Astrocyte of the cerebellum (primary cell): ENCODE measurements around the gene ZNF730.
"Not testable (repeated sequence)": the region's sequence is repeated elsewhere in the genome, so short reads cannot be mapped to it uniquely, and the experiment has no call there.

ENCODE experiments used
- DNase-seq: peaks from one replicate; pipeline ENCODE4 v3.0.0-alpha.2; 2011; ENCODE audit warnings: low read depth
- H3K4me3 ChIP-seq: 2 replicates; pipeline ENCODE4 v1.5.1; 2011; ENCODE audit warnings: mild to moderate bottlenecking, low read depth, low read length, moderate library complexity
- in situ Hi-C: cut with HindIII; loops from 2 replicates; pipeline ENCODE4 v1.10.0; 2017; ENCODE audit warnings: low sequenced_read_pairs
- TF ChIP-seq, protein P1 (sequence below): IDR thresholded peaks from 2 replicates; pipeline ENCODE4 v1.5.1; 2012; ENCODE audit warnings: low read length, low read depth, moderate library complexity, mild to moderate bottlenecking; ENCODE audit errors: missing control alignments

The ZNF730 gene

DNA sequence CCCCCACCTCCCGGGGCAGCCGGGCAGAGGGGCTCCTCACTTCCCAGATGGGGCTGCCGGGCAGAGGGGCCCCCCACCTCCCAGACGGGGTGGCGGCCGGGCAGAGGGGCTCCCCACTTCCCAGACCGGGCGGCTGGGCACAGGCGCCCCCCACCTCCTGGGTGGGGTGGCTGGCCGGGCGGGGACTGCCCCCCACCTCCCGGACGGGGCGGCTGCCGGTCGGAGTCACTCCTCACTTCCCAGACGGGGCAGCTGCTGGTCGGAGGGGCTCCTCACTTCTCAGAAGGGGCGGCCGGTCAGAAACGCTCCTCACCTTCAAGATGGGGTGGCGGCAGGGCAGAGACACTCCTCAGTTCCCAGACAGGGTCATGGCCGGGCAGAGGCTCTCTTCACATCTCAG, 43.9 kb downstream of the ZNF730 start:
- in situ Hi-C loops, result no loop called here
- TF ChIP-seq, protein P1, sequence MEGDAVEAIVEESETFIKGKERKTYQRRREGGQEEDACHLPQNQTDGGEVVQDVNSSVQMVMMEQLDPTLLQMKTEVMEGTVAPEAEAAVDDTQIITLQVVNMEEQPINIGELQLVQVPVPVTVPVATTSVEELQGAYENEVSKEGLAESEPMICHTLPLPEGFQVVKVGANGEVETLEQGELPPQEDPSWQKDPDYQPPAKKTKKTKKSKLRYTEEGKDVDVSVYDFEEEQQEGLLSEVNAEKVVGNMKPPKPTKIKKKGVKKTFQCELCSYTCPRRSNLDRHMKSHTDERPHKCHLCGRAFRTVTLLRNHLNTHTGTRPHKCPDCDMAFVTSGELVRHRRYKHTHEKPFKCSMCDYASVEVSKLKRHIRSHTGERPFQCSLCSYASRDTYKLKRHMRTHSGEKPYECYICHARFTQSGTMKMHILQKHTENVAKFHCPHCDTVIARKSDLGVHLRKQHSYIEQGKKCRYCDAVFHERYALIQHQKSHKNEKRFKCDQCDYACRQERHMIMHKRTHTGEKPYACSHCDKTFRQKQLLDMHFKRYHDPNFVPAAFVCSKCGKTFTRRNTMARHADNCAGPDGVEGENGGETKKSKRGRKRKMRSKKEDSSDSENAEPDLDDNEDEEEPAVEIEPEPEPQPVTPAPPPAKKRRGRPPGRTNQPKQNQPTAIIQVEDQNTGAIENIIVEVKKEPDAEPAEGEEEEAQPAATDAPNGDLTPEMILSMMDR, result no peak
- no peak for DNase-seq
- H3K4me3 ChIP-seq, result no peak overlapping the region

DNA sequence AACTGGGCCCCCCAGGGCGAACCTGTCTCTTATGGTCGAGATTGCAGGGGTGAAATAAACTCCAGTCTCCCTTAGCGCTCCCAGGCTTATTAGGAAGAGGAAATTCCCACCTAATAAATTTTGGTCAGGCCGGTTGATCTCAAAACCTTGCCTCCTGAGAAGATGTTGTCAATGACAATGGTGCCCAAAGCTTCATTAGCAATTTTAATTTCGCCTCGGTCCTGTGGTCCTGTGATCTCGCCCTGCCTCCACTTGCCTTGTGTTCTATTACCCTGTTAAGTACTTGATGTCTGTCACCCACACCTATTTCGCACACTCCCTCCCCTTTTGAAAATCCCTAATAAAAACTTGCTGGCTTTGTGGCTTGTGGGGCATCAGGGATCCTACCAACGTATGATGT, 51.5 kb downstream of the ZNF730 start:
- DNase-seq, H3K4me3 ChIP-seq, in situ Hi-C loops: not testable (repeated sequence)

DNA sequence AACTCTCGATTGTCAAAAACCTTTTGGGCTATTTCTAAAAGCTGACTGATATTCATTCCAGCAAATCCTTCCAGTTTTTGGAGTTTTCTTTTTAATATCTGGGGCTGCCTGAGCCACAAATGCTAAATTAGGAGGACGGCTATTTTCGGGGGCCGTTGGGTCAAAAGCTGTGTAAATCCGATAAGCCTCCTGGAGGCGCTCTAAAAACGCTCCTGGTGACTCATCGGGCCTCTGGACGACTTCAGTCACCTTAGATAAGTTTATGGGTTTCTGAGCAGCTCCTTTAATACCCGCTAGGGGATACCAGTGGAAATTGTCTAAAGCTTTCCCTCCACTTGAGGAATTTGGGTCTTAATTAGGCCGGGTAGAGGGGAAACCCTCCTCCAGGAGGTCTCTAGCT, 66.4 kb downstream of the ZNF730 start:
- no peak overlapping the region for H3K4me3 ChIP-seq
- TF ChIP-seq, protein P1, result no peak
- no peak for DNase-seq
- in situ Hi-C loops, result no loop called here

DNA sequence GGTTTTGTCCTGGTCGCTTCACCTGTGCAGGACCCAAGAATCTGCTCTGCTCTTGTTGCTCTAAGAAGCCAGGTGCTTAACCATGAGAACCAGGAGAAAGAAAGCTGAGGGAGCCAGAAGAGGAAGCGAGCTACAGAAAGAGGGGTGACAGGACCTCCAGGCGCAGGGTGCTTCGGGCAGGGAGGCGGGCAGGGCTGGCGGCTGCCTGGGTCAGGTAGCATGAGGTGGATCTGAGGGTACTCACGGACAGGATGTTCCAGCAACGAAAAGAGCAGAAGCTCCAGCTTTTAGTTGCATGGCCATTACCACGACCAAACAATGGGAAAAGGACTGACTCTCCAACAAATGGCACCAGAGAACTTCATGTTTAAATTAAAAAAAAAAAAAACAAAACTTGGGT, 73.5 kb downstream of the ZNF730 start:
- in situ Hi-C loops, result no loop called here
- TF ChIP-seq, protein P1, result no peak
- no peak overlapping the region for H3K4me3 ChIP-seq
- no peak for DNase-seq
